ENCODE measurements around the gene INSR. TPM values are rescaled to one million over a fixed set of nuclear protein-coding genes. Genes with fewer than 3 reads are reported as not detected.

Gene INSR
- total and polyA plus RNA-seq, 2 of the 8 experiments (the other 6 are each of a cell fraction or from before 2014, with no cell fraction given), result 13.1 to 48.7 TPM

GRCh38 chr19:7337380-7338194 is 43.4 kb upstream of the INSR start:
- no peak overlapping the region for H3K56ac ChIP-seq (replicated peaks; ENCODE audit: insufficient read length, low read depth, low read length)
- H3K4me1 ChIP-seq (replicated peaks in 1 of 4; ENCODE audit: control insufficient read depth in 3 of 4, insufficient read depth in 4 of 4, low read length in 3 of 4), result no peaks in the 10 kb centered on the region
- no peak overlapping the region for H3K23ac ChIP-seq (ENCODE audit: insufficient read length)
- no peak overlapping the region for H4K8ac ChIP-seq (ENCODE audit: extremely low read depth, insufficient read depth, low read length)
- H2AK5ac ChIP-seq (ENCODE audit: low read depth, low read length), result no peak overlapping the region
- POLR2A ChIA-PET (ENCODE audit: partially characterized antibody), result interaction anchor here (1.0 kb wide), 1 partner anchor 240 kb away, joined by 3 read pairs; no protein-coding TSS in a partner anchor
- no peak overlapping the region for H4K91ac ChIP-seq (replicated peaks; ENCODE audit: insufficient read length, low read length)
- H2BK120ac ChIP-seq (replicated peaks; ENCODE audit: low read depth, low read length), result no peak overlapping the region
- H3K27me3 ChIP-seq (replicated peaks in 1 of 4; ENCODE audit: control insufficient read depth in 3 of 4, extremely low read depth in 1 of 4, insufficient read depth in 3 of 4, low read length in 3 of 4), result no peaks in the 10 kb centered on the region
- no peak overlapping the region for H2BK20ac ChIP-seq (ENCODE audit: low read length)
- 88% methylated on average over 12 of the region's 12 CpGs; no CpG with 5 or more reads in 1 of the 2 experiments for WGBS, 2 experiments (ENCODE audit: extremely low coverage in 1 of 2, insufficient coverage in 1 of 2, insufficient read length in 1 of 2, insufficient replicate concordance in 2 of 2, low coverage in 1 of 2, low lambda C conversion rate in 2 of 2, missing lambda C conversion rate in 1 of 2)
- no peaks in the 10 kb centered on the region for H4K20me1 ChIP-seq (replicated peaks in 1 of 2; ENCODE audit: control insufficient read depth in 1 of 2, insufficient read depth in 2 of 2, low read length in 2 of 2)
- H4K5ac ChIP-seq (ENCODE audit: insufficient read length, low read depth, low read length), result no peak overlapping the region
- H3K4me3 ChIP-seq (ENCODE audit: extremely low read depth in 1 of 4, insufficient read depth in 2 of 4, low read depth in 3 of 4, low read length in 4 of 4), result no peak overlapping the region
- no peak overlapping the region for H3K27ac ChIP-seq (ENCODE audit: low read depth, low read length)
- no peaks in the 10 kb centered on the region for H3K9me3 ChIP-seq (ENCODE audit: insufficient read depth in 2 of 2, low read depth in 1 of 2, low read length in 1 of 2)
- no peak overlapping the region for H2BK12ac ChIP-seq (ENCODE audit: low read depth, low read length)
- no peak overlapping the region for H2AFZ ChIP-seq (ENCODE audit: low read length)
- no peak overlapping the region for H3K4me2 ChIP-seq (ENCODE audit: insufficient read depth in 1 of 2, low read depth in 2 of 2, low read length in 2 of 2)
- no peak overlapping the region; the same call in 1 of the 2 replicates for H2BK5ac ChIP-seq (ENCODE audit: low read depth, low read length)
- FAIRE-seq (no peak), DNase-seq (ENCODE audit: low read depth in 1 of 2, low spot score in 2 of 2) (no peak)
- no peak overlapping the region; the same call in 1 of the 2 replicates for H3K18ac ChIP-seq (ENCODE audit: extremely low read depth, low read length)
- H3K4ac ChIP-seq (replicated peaks; ENCODE audit: insufficient read length, low read depth, low read length), result no peak overlapping the region
- CTCF ChIA-PET (ENCODE audit: partially characterized antibody), result interaction anchor here (0.5 to 1.8 kb wide), 8 partner anchors 11 to 235 kb away, joined by 3 to 9 read pairs (median 4); no protein-coding TSS in a partner anchor
- H2BK15ac ChIP-seq (ENCODE audit: low read length), result no peak overlapping the region
- no peaks in the 10 kb centered on the region for H3K79me2 ChIP-seq (ENCODE audit: control insufficient read depth in 1 of 2, insufficient read depth in 2 of 2, low read length in 2 of 2)
- no peaks in the 10 kb centered on the region for H3K79me1 ChIP-seq (ENCODE audit: low read depth, low read length)
- TF ChIP-seq EZH2 (IDR thresholded peaks at IDR 0.05; ENCODE audit: low read depth, low read length, severe bottlenecking) (no peak), RFX5 (IDR thresholded peaks at IDR 0.05; ENCODE audit: borderline replicate concordance, low read depth, low read length) (no peak), GTF2F1 (IDR thresholded peaks at IDR 0.05; ENCODE audit: borderline replicate concordance, low read depth, low read length) (no peak), JUN (IDR thresholded peaks at IDR 0.05; ENCODE audit: low read depth, low read length) (no peak), CTBP2 (IDR thresholded peaks at IDR 0.05; ENCODE audit: borderline replicate concordance, insufficient read depth, insufficient read length, low read length) (no peak), YY1 (IDR thresholded peaks at IDR 0.05; ENCODE audit: low read depth, low read length) (no peak), ATF2 (IDR thresholded peaks at IDR 0.05; ENCODE audit: low read length) (no peak), TAF7 (optimal IDR thresholded peaks at IDR 0.05; ENCODE audit: borderline replicate concordance, low read depth, low read length) (no peak)
- H3K23me2 ChIP-seq (ENCODE audit: low read depth, low read length), result no peaks in the 10 kb centered on the region; the same call in 1 of the 2 replicates
- no peaks in the 10 kb centered on the region for H3K36me3 ChIP-seq (ENCODE audit: control insufficient read depth in 2 of 4, insufficient read depth in 4 of 4, low read length in 3 of 4)
- H3K9ac ChIP-seq (replicated peaks in 1 of 4; ENCODE audit: extremely low read depth in 1 of 4, low read depth in 3 of 4, low read length in 3 of 4), result no peak overlapping the region
- H3K14ac ChIP-seq (ENCODE audit: insufficient read length), result no peak overlapping the region

Data from H1 (cell line).